ENCODE measurements around the gene ACTN4.
"Not testable (repeated sequence)": the region's sequence is repeated elsewhere in the genome, so short reads cannot be mapped to it uniquely, and the experiment has no call there.

Gene ACTN4

DNA sequence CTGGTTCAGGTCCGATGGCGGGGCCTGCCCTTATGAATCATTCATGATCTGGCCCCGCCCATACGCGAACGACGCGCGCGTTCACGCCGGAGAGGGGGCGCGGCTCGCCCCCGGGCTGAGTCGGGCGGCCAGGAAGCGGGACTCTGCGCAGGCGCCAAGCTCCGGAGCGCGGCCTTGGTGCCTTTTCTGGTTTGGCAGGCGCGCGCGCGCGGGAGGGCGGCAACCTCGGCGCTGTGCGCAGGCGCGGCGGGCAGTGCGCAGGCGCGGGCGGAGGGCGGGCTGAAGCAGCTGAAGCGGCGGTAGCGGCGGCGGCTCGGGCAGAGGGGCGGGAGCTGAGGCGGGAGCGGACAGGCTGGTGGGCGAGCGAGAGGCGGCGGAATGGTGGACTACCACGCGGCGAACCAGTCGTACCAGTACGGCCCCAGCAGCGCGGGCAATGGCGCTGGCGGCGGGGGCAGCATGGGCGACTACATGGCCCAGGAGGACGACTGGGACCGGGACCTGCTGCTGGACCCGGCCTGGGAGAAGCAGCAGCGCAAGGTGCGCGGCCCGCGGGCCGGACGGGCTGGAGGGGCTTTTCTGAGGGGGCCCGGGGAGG lies at the start of gene ACTN4:
ACTN4 (plus strand) TSS at position 282 of the 598 bp plus-strand sequence; CDS start at position 379, 97 bp downstream.
- peak; percentile 81 for DNase-seq (ENCODE audit: low read depth)
- H3K4me3 ChIP-seq (ENCODE audit: low read depth, low read length): peak within 1 kb of the TSS; percentile 82

GRCh38 chr19:38599722-38600121 lies 47.7 kb upstream of the ACTN4 start:
- H3K4me3 ChIP-seq (ENCODE audit: low read depth, low read length): no peak overlapping the region
- DNase-seq (ENCODE audit: low read depth): no peak

GRCh38 chr19:38602856-38603255 lies 44.6 kb upstream of the ACTN4 start:
- not testable (repeated sequence) for DNase-seq (ENCODE audit: low read depth); H3K4me3 ChIP-seq (ENCODE audit: low read depth, low read length)

GRCh38 chr19:38606131-38606530 lies 41.3 kb upstream of the ACTN4 start:
- H3K4me3 ChIP-seq (ENCODE audit: low read depth, low read length): no peak overlapping the region
- no peak for DNase-seq (ENCODE audit: low read depth)

DNA sequence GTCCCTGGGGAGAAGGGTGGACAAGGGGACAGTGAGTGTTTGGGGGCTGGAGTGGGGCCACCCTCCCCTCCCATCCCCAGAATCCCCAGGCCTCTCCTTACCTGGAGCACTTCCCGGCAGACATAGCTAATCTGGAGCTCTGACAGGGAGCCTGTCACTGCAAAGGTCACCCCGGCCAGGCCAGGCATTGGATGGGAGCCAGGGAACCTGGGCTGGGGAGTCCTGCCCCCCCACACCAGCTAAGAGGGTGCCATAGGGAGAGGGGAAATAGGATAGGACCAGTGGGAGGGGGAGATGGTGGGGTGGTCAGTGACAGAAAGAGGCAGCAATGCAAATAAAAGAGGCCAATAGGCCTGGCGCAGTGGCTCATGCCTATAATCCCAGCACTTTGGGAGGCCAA lies 33.2 kb upstream of the ACTN4 start:
- H3K4me3 ChIP-seq (ENCODE audit: low read depth, low read length): no peak overlapping the region
- no peak for DNase-seq (ENCODE audit: low read depth)

DNA sequence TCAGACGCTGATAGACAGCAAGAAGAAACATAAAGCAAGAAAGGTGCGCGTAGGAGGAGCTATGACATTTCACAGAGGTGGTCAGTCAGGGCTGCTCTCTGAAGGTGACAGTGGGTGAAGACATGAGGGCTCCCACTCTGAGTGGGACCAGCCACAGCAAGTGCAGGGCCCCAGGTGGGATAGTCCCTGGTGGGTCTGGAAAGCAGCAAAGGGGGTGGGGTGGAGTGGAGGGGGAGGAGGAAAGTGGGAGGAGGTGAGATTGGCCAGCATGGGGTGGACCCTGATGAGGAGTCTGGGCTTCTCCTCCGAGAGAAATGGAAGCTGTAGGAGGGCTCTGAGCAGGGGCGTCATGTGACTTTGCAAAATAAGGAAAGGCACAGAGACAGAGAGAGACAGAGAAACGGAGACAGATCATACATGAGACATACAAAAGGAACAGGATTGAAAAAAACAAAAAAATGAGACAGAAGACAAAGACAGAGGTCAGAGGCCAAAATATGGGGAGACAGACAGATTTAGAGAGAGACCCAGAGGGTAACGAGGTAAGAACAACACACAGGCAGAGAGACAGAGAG lies 32.4 kb upstream of the ACTN4 start:
- no peak overlapping the region for H3K4me3 ChIP-seq (ENCODE audit: low read depth, low read length)
- DNase-seq (ENCODE audit: low read depth): no peak

- H3K4me3 ChIP-seq (ENCODE audit: low read depth, low read length): no peak overlapping the region
- no peak for DNase-seq (ENCODE audit: low read depth)
Measured at GRCh38 chr19:38616265-38616664, 31.2 kb upstream of the ACTN4 start.

- H3K4me3 ChIP-seq (ENCODE audit: low read depth, low read length): no peak overlapping the region
- no peak for DNase-seq (ENCODE audit: low read depth)
Measured at GRCh38 chr19:38617283-38617763, 30.1 kb upstream of the ACTN4 start.

DNA sequence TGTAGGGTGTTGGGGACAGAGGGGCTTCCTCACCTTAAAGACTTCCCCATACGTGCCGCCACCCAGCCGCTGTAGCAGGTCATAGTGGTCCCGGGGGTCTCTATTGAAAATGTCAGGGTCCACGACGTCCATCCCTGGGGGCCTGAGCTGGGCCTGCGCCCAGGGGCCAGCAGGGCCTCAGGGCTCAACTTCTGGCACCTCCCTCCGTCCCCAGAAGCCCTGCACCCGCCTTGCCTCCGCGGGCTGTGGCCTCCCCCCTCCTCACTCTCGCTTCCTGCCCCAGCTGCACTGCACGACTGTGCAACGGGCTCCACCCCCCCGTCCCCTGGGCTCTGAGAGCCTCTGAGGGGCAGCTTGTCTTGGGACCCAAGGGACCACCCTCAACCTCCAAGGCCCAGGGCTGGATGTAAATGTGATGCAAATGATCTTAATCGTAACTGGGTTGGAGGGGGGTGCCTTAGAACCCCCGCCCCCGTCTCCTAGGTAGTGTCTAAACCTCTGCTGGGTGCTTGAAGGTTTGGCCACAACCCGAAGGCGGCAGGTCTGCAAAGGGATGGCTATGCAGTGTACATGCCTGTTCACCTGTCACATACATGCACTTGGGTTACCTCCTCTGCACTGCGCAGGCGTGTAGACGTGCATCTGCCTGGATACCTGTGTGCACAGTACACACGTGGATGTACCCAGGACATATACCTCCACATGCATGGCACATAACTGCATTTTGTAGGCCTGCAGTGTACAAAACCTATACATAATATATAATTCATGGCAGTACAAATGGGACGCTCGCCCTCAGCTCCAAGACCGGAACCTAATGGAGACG lies 29.5 kb upstream of the ACTN4 start, which contains the start of gene MAP4K1:
MAP4K1 (minus strand) TSS at position 190 of the 826 bp plus-strand sequence; CDS start at position 132, 58 bp downstream.
- H3K4me3 ChIP-seq (ENCODE audit: low read depth, low read length): peak within 1 kb of the TSS; percentile 88
- DNase-seq (ENCODE audit: low read depth): no peak

DNA sequence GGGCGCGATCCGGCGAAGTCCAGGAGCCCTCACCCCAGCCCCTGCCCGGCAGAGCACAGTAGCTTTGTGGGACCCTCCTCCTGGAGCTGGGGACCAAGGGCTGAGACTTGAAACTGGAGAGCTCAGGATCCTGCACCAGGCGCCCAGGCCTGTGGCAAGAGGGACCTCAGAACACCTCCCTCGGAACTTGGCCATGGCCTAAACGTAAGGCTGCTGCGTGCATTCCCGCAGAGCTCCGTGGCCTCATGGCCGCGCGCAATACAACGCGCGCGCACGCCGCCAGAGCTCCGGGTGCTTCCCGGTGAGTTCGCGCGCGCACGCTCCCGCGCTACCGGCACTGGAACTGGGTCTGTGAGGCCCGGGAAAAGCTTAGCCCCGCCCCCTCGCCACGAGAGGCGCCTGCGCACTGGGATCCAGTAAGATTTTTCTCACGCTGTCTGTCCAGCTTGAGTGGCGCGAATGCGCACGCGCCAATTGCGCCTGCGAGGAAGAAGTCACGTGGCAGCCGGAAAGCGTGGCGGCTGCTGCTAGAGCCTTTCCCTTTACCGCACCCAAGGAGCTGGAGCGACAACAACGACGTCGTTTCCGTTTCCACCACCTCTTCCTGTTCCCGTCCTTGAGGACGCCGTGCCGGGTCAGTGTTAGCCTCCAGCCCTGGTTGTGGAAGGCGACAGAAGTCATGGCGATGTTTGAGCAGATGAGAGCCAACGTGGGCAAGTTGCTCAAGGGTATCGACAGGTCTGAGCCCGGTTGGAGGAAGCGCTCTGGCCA lies 28.7 kb upstream of the ACTN4 start, which contains the start of gene EIF3K:
EIF3K (plus strand) TSS at position 599 of the 771 bp plus-strand sequence; CDS start at position 680, 81 bp downstream.
- H3K4me3 ChIP-seq (ENCODE audit: low read depth, low read length): peak within 1 kb of the TSS; percentile 88
- DNase-seq (ENCODE audit: low read depth): peak; percentile 95

DNA sequence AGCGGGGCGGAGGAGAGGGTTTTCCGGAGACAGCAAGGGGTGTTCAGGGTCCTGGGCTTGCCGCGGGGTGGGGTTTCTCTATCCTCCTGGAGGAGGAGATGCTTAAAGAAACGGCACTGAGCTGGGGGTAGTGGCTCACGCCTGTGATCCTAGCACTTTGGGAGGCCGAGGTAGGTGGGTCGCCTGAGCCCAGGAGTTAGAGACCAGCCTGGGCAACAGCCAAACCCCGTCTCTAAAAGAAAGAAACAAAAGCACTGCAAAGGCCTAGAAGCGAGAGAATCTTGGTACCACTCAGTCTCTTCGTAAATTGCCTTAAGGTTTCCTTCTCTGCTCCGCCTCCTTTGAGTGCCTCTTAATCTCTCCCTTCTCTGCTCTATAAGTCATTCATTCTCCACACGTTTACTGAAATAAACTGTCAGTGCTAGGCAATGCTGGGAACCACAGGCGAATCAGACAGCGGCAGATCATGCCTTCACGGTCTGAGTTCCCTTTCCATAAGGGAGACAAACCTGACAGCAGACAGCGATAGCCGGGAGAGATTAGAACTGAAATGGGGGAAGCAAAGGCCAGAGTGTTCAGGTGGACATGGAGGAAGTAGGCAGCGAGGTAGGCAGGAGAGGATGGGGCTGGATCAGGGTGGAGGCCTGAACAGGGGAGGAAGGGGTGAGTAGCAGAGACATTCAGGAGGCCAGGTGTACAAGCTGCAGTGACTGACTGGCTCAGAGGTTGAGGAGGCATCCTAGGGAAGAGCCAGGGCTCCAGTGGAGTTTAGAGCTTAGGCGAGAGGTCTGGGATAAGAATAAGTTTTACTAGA lies 27.9 kb upstream of the ACTN4 start:
- DNase-seq (ENCODE audit: low read depth): no peak
- H3K4me3 ChIP-seq (ENCODE audit: low read depth, low read length): peak overlapping the region; percentile 88

DNA sequence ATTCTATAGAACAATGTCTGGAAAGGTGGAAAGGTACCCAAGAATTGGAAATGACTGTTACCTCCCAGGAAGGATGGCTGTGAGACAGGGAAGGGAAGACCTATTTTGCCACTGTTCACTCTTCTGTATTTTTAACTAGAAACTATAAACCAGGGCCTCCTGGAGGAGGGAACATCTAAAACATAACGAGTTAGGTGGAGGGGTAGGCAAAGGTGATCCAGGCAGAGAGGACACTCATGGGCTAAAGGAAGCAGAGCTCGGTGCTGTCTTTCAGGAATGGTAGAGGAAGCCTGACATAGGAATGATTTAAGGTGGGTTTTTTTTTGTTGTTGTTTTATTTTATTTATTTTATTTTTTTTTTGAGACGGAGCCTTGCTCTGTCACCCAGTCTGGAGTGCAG lies 22.6 kb upstream of the ACTN4 start:
- H3K4me3 ChIP-seq (ENCODE audit: low read depth, low read length): no peak overlapping the region
- DNase-seq (ENCODE audit: low read depth): no peak

GRCh38 chr19:38626401-38626800 lies 21.0 kb upstream of the ACTN4 start:
- H3K4me3 ChIP-seq (ENCODE audit: low read depth, low read length): no peak overlapping the region
- DNase-seq (ENCODE audit: low read depth): no peak

GRCh38 chr19:38629568-38629967 lies 17.9 kb upstream of the ACTN4 start:
- no peak for DNase-seq (ENCODE audit: low read depth)
- H3K4me3 ChIP-seq (ENCODE audit: low read depth, low read length): no peak overlapping the region

GRCh38 chr19:38631301-38631700 lies 16.1 kb upstream of the ACTN4 start:
- not testable (repeated sequence) for DNase-seq (ENCODE audit: low read depth); H3K4me3 ChIP-seq (ENCODE audit: low read depth, low read length)

DNA sequence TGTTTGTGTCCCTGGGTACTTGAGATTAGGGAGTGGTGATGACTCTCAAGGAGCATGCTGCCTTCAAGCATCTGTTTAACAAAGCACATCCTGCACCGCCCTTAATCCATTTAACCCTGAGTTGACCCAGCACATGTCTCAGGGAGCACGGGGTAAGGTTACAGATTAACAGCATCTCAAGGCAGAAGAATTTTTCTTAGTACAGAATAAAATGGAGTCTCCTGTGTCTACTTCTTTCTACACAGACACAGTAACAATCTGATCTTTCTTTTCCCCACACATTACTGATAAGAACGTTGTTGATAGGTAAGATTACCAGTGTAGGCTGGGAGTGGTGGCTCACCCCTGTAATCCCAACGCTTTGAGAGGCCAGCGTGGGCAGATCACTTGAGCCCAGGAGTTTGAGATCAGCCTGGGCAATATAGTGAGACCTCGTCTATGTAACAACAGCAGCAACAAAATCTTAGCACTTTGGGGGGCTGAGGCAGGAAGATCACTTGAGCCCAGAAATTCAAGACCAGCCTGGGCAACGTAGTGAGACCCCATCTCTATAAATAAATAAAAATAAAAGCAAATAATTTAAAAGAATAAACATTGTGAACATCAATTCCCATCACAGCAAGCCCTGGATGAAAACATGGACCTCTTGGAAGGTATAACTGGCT lies 15.5 kb upstream of the ACTN4 start:
- not testable (repeated sequence) for H3K4me3 ChIP-seq (ENCODE audit: low read depth, low read length)

DNA sequence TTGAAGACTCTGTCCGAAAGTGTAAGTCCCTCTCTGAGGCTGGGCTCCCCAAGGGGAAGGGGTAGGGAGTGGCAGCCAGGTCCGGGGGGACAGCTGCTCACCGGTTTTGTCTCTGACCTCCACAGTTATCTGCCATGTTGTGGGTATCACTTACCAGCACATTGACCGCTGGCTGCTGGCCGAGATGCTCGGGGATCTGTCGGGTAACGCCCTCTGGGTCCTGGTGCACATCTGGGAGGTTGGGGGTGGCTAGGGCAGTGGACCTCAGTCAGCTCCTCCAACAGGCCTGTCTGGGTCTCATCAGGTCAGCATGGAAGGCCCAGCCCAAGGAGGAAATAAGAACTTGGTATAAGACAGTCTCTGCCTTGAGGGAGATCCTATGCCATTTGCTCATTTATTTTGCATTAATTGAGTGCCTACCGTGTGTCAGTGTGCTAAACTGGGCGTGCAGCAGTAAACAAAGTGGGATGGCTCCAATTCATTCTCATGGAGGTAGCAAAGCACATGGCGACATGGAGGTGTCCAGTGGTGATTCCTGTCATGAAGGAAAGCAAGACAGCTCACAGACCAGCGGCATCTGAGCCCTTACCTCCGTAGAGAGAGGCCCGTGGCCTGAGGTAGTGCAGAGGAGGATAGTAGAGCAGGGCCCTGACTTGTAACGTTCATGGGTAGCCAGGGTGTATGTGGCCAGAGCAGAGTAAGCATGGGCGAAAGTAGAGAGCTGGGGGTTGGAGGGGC lies 14.8 kb upstream of the ACTN4 start:
- no peak for DNase-seq (ENCODE audit: low read depth)
- H3K4me3 ChIP-seq (ENCODE audit: low read depth, low read length): no peak overlapping the region

More for the DNA sequence above, 15.5 kb upstream of the ACTN4 start:
- DNase-seq (ENCODE audit: low read depth): not testable (repeated sequence)
